GM19240 (cell line): ENCODE data around the gene LEPR.
"Not testable (repeated sequence)": the region's sequence is repeated elsewhere in the genome, so short reads cannot be mapped to it uniquely, and the experiment has no call there.

Experiments
- DNase-seq: peaks from one replicate; pipeline ENCODE4 v3.0.0; 2011; ENCODE audit warnings: low spot score; ENCODE audit not compliant: insufficient read length

LEPR gene

DNA sequence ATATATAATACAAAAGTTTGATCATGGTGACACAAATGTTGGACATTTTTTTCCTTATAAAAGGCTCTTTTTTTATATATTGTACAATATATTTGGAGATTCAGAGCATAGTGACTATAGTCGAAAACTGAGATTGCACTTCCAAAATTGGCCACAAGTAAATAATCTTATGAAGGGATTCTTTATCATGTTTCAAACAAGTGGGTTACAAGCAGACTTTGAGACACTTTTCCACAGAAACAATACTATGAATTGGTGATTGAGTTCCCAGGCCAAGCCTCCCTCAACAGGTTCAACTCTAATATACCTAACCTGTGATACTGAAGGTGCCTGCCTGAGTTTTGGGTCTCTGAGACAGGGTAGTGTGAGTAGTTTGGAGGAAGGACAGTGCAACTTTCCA lies 13.8 kb downstream of the LEPR start:
- no peak for DNase-seq

- DNase-seq = no peak
These were observed 14.3 kb downstream of the LEPR start for GRCh38 chr1:65434760-65435159.

GRCh38 chr1:65435987-65436386 lies 15.5 kb downstream of the LEPR start:
- no peak for DNase-seq

DNA sequence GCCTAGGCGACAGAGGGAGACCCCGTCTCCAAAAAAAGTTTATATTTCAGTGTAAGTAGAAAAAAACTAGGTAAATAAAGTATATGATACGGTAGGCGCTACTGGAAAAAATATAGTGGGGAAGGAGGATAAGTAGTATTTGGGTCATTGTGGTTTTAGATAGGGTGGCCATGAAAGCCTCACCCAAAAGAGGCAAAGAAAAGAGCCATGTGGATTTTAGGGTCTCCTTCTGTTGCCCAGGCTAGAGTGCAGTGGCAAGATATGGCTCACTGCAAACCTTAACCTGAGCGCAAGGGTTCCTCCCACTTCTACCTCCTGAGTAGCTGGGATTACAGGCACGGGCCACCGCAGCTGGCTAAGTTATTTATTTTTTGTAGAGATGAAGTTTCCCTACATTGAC lies 17.1 kb downstream of the LEPR start:
- DNase-seq = no peak

GRCh38 chr1:65440322-65440900 lies 19.9 kb downstream of the LEPR start:
- no peak for DNase-seq

GRCh38 chr1:65440915-65441314 lies 20.4 kb downstream of the LEPR start:
- DNase-seq = no peak

DNA sequence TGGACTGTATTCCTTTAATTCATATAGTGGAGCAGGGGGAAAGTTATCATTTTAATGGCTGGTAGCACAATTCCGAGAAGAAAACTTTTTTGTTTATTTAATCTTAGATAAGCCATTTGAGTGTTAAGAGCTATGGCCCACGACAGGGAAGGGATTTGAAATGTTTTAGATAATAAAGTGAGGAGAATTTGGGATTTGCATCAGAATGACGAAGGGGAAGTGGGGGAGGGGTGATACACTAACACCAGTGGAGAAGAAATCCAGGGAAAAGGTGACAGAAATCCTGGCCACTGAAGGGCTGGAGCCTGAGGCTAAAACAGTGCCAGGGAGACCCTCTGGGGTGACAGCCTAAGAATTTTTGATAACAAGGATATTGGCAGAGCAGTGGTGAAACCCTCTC lies 21.0 kb downstream of the LEPR start:
- DNase-seq = no peak

GRCh38 chr1:65442442-65442841 lies 22.0 kb downstream of the LEPR start:
- DNase-seq = no peak

- DNase-seq = no peak
These were observed 23.2 kb downstream of the LEPR start for GRCh38 chr1:65443647-65444046.

DNA sequence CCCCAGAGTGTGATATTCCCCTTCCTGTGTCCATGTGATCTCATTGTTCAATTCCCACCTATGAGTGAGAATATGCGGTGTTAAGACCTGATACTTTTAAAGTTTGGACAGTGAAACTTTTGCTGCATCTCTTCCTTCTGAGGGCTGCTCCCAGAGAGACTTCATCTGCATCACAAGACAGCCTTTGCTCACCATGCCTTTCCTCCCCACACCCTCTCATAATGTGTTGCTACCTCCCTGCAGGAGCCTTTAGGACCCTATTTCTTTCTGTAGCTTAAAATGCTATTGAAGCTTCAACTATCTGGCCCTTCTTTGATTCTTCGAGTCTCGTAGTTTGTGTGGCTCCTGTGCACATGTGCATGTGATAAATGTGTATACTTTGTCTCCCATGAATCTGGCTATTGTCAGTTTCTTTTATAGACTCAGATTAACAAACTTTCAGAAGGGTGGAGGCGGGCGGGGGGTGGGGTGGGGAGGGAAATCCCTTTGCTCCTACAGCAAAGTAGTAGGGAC lies 23.7 kb downstream of the LEPR start:
- no peak for DNase-seq

DNA sequence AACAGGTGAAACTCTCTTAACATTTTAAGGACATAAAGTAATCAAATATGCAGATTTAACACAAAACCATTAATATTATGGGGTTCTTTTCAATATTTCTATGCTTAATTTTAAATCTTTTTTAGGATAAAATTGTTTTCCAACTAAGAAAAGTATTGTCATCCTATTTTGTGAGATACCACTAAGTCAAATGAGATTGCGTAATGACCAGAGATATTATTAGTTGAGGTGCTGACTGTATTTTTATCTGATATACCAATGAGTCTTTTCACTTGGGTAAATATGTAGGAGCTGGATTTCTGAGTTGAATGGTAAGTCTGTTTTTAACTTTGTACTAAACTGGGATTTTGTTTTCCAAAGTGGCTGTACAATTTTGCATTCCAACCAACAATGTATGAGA lies 25.4 kb downstream of the LEPR start:
- no peak for DNase-seq

DNA sequence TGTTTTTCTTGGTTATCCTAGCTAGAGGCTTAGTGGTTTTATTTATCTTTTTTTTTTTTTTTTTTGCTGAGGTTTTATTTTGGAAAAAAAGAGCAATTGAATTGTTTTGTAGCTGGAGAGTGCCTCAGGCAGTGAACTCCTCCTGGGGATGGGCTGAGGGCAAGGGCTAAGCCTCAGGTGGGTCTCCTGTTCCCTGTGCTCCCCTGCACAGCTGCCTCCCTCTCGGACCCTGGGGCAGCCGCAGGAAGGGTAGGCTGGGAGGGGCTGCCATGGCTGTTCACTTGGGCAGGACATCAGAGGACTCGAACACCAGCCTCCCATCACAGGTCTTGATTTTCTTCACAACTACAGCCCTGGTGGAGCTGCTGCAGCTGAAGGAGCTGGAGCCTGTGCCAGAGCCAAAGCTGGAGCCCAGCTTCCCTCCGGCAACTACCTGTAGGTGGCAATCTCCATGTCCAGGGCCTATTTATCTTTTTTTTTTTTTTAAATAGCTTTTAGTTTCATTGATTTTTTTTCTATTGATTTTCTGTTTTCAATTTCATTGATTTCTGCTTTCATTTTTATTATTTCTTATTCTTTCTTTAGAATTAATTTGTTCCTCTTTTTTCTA lies 28.9 kb downstream of the LEPR start:
- DNase-seq = no peak

- not testable (repeated sequence) for DNase-seq
These were observed 35.2 kb downstream of the LEPR start for GRCh38 chr1:65455678-65456077.

GRCh38 chr1:65456481-65456880 lies 36.0 kb downstream of the LEPR start:
- no peak for DNase-seq

GRCh38 chr1:65457868-65458267 lies 37.4 kb downstream of the LEPR start:
- no peak for DNase-seq

DNA sequence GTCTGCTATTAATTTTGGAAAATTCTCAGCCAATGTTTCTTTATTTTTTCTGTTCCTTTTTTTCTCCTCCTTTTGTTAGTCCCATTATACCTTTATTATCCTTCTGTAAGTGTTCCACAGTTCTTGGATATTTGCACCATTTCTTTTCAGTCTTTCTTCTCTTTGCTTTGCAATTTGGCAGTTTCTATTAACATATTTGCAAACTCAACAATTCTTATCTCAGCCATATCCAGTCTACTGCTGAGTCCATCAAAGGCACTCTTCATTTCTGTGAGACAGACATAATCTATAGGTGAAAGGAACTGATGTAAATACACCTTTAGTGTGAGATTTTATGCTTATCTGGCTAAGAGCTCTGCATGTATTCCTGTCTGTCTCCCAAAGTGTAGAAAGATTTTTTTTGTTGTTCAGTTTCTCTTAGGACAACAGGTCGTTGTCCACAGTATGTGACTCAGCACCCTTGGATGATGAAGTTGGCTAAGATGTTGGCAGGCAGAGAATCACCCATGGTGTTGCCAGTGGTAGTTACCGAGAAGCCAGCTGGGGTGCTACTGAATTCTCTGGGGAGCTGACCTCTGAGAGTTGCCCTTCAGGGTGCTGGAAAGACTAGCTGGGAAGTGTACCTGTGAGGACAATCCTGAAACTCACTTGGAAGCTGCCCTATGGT lies 38.4 kb downstream of the LEPR start:
- no peak for DNase-seq

DNA sequence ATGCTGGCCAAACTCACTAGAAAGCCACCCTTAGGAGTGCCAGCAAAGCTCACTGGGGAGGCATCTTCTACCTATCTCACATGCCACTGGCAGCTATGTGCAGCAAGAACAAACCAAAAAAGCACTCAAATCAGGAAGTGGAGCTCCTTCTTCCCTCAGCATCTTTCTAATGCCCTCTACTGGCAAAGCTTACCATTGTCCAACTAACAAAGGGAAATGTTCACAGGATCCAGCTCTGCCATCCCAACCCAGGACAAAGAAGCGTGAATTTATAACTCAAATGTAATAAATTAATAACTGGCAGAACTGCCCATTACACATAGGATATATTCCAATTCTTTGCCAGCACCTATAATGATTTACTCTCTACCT lies 38.9 kb downstream of the LEPR start:
- DNase-seq = no peak

GRCh38 chr1:65465837-65466236 lies 45.4 kb downstream of the LEPR start:
- not testable (repeated sequence) for DNase-seq

GRCh38 chr1:65467536-65467935 lies 47.1 kb downstream of the LEPR start:
- DNase-seq = no peak

DNA sequence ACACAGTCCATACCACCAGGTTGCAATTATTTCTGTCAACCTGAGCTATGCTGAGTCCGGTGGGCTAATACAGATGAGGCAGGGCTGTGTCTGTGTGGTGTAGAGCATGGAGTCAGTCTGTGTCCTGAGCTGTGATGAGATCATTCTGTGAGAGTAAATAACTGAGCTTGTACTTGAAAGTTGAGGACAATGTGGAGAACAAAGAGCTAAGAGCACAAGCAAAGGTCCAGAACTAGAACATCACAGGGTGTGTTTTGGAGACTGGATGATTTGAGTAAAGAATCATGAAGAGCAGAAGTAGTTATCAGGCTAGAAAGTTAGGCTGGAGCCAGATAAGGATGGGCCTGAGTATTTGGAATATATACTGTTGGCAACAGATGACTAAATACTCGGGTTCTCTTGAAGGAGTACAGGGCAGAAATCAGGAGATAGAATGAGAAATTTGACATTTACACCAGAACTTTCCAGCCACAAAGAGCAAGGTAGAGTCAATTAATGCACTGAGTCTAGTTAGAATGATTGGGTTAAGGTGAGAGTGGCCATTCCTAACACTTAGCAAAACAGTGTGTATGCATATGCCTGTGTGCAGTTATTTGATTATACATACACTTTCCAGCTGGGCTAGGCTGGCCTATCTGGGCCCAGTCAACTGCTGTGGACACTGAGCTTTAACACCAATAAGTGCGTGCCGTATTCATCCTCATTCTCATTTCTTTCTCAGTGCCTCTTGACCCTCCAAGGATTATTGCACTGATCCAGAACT lies 48.8 kb downstream of the LEPR start:
- DNase-seq = no peak

DNA sequence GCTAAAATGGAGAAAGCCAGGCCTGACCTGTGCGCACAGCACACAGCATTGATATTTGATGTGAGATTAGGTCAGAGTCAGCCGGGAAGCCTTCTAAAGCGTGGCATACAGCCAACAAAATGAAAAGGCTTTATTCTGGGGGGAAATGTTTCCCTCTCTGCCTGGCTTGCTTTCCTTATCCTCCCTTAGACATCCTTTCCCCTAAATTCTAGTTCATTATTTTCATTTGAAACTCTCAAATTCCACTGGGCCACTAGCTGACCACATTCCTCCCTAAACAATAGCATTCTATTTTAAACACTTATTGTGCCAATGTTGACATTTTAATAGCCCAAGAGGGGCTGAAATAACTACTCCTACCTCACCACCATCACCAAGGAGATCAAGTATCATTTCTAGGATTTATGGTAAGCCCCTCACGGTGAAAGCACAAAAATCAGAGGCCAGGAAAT lies 49.4 kb downstream of the LEPR start:
- no peak for DNase-seq
